HepG2 (cell line): ENCODE data around the gene TMUB1. TPM values are rescaled to one million over a fixed set of nuclear protein-coding genes. Genes with fewer than 3 reads are reported as not detected.
A peak's percentile ranks its signal among the peaks of the same experiment; 100 is the strongest.

Experiments used
- CHCHD3 ChIP-seq: sonication (generic); formaldehyde crosslinking; IDR thresholded peaks from 2 replicates; pipeline ENCODE4 v1.8.0; 2022; ENCODE audit warnings: mild to moderate bottlenecking, missing genetic modification reagents, moderate library complexity
- DMAP1 ChIP-seq: IDR thresholded peaks from 2 replicates; pipeline ENCODE4 v1.6.1; 2016
- EHMT2 ChIP-seq: fragments of 200-600 bp; sonication (generic); IDR thresholded peaks from 2 replicates; pipeline ENCODE4 v1.7.0; 2017; ENCODE audit warnings: antibody characterized with exemption, low read depth, low read length, borderline replicate concordance
- EZH2 ChIP-seq: conservative IDR thresholded peaks from 2 replicates; pipeline ENCODE4 v1.6.1; 2012; ENCODE audit warnings: mild to moderate bottlenecking, low read depth, low read length, moderate library complexity
- HMG20A ChIP-seq: IDR thresholded peaks from 2 replicates; pipeline ENCODE4 v1.6.1; 2016; ENCODE audit warnings: borderline replicate concordance
- NPAS2 ChIP-seq: sonication (generic); formaldehyde crosslinking; IDR thresholded peaks from 2 replicates; pipeline ENCODE4 v1.8.0; 2022; ENCODE audit warnings: mild to moderate bottlenecking, missing genetic modification reagents, borderline replicate concordance
- YEATS4 ChIP-seq: sonication (generic); formaldehyde crosslinking; IDR thresholded peaks from 2 replicates; pipeline ENCODE4 v1.4.0; 2020; ENCODE audit warnings: missing genetic modification reagents, borderline replicate concordance
- ZNF160 ChIP-seq: sonication (generic); formaldehyde crosslinking; IDR thresholded peaks from 2 replicates; pipeline ENCODE4 v1.8.0; 2022; ENCODE audit warnings: mild to moderate bottlenecking, inconsistent platforms, missing genetic modification reagents
- ZNF335 ChIP-seq: sonication (generic); formaldehyde crosslinking; IDR thresholded peaks from 2 replicates; pipeline ENCODE4 v1.4.0; 2020; ENCODE audit warnings: missing genetic modification reagents
- ZNF546 ChIP-seq: sonication (generic); formaldehyde crosslinking; conservative IDR thresholded peaks from 2 replicates; pipeline ENCODE4 v1.8.1; 2023; ENCODE audit warnings: mild to moderate bottlenecking, missing genetic modification reagents
- ZNF569 ChIP-seq: sonication (generic); formaldehyde crosslinking; IDR thresholded peaks from 2 replicates; pipeline ENCODE4 v1.5.0; 2020; ENCODE audit warnings: mild to moderate bottlenecking, missing genetic modification reagents, moderate library complexity, borderline replicate concordance
- ZNF605 ChIP-seq: sonication (generic); formaldehyde crosslinking; IDR thresholded peaks from 2 replicates; pipeline ENCODE4 v1.8.0; 2022; ENCODE audit warnings: mild to moderate bottlenecking, missing genetic modification reagents
- ZNF670 ChIP-seq: sonication (generic); formaldehyde crosslinking; IDR thresholded peaks from 2 replicates; pipeline ENCODE4 v1.8.0; 2022; ENCODE audit warnings: mild to moderate bottlenecking, missing genetic modification reagents, borderline replicate concordance
- ZNF672 ChIP-seq: sonication (generic); formaldehyde crosslinking; IDR thresholded peaks from 2 replicates; pipeline ENCODE4 v1.8.1; 2022; ENCODE audit warnings: missing genetic modification reagents
- ZNF816 ChIP-seq: sonication (generic); formaldehyde crosslinking; IDR thresholded peaks from 2 replicates; pipeline ENCODE4 v1.8.0; 2022; ENCODE audit warnings: missing genetic modification reagents, mild to moderate bottlenecking, borderline replicate concordance
- ZNF891 ChIP-seq: sonication (generic); formaldehyde crosslinking; IDR thresholded peaks from 2 replicates; pipeline ENCODE4 v1.5.0; 2020; ENCODE audit warnings: mild to moderate bottlenecking, missing genetic modification reagents
- polyA plus RNA-seq, 8 experiments: library from polyadenylated mRNA; depleted of rRNA in 3 of 8; stranded (reverse) in 7 of 8; unstranded in 1 of 8; fragments of >200 nt; fragmentation: Illumina TruSeq in 4 of 8; extraction: Trizol in 4 of 8; gene quantifications; 2 replicates each; pipeline versions ENCODE4 v1.2.1 to v1.2.3, GENCODE V29; 2011 to 2016; ENCODE audit warnings: low read depth in 4 of 8, missing spikeins in 1 of 8, mixed read lengths in 1 of 8; ENCODE audit not compliant: insufficient read depth in 1 of 8
- total RNA-seq, 5 experiments: library from RNA; depleted of rRNA; stranded (reverse); fragments of >200 nt; fragmentation: Illumina TruSeq; extraction: Trizol; gene quantifications; 2 replicates each; pipeline ENCODE4 v1.2.3, GENCODE V29; 2016; ENCODE audit warnings: low read depth in 1 of 5
- TF ChIP-seq, protein P1 (sequence below): sonication (generic); formaldehyde crosslinking; IDR thresholded peaks from 2 replicates; pipeline ENCODE4 v1.4.0; 2020; ENCODE audit warnings: low read depth, missing genetic modification reagents
- TF ChIP-seq, protein P2 (sequence below): IDR thresholded peaks from 2 replicates; pipeline ENCODE4 v1.6.1; 2016; ENCODE audit warnings: missing compliant biosample characterization, missing genetic modification reagents, borderline replicate concordance
- TF ChIP-seq, protein P3 (sequence below): sonication (generic); formaldehyde crosslinking; IDR thresholded peaks from 2 replicates; pipeline ENCODE4 v1.4.0; 2020; ENCODE audit warnings: missing genetic modification reagents; ENCODE audit errors: not compliant biosample characterization
- TF ChIP-seq, protein P4 (sequence below): sonication (generic); formaldehyde crosslinking; IDR thresholded peaks from 2 replicates; pipeline ENCODE4 v1.4.0; 2020; ENCODE audit warnings: mild to moderate bottlenecking, missing genetic modification reagents, borderline replicate concordance
- TF ChIP-seq, protein P5 (sequence below): conservative IDR thresholded peaks from 2 replicates; pipeline ENCODE4 v1.6.1; 2018; ENCODE audit warnings: missing genetic modification reagents

Gene TMUB1
- total and polyA plus RNA-seq, 2 of the 13 experiments (the other 11 are each of a cell fraction or from before 2014, with no cell fraction given), result 44.8 to 51.6 TPM

DNA sequence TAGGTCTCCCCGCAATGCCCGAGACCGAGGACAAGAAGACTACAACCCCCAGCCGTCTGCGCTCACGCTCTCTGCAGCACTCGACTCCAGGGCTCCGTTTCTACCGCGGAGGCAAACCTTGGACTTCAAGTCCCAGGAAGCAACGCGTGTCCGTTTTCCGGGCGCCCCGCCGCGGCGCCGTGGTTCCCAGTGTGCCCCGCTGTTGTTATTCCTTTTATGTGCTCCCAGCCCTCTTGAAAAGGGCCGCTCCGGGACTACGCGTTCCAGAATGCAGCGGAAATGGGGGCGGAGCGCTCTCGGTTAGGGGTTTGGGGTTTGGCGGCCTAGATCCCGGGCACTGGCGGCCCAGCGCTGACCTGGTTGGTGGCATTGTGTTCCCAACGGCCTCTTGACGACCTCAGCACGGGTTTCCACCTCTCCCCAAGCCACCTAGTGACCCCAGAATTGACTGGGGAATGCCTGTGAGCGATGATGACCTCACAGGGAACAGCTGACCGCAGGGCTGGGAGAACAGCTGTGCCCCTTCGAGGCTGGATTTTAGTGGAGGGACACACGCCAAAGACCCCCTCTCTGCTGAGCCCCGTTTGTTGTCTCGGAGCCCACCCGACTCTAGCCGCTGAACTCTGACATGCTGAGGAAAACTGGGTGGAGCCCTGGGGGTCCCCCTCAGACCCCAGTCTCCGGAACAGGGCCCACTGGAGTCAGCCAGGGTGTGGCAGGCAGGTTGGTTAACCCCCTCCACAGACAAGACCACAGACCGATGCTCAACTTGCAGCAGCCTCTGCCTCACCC lies 25.1 kb downstream of the TMUB1 start (continued):
- TF ChIP-seq ZNF160 (CRISPR knock-in tag), result peak; percentile 38; the same call in 1 of the 2 replicates
- no peak for TF ChIP-seq ZNF546 (CRISPR knock-in tag)
- TF ChIP-seq, protein P1, sequence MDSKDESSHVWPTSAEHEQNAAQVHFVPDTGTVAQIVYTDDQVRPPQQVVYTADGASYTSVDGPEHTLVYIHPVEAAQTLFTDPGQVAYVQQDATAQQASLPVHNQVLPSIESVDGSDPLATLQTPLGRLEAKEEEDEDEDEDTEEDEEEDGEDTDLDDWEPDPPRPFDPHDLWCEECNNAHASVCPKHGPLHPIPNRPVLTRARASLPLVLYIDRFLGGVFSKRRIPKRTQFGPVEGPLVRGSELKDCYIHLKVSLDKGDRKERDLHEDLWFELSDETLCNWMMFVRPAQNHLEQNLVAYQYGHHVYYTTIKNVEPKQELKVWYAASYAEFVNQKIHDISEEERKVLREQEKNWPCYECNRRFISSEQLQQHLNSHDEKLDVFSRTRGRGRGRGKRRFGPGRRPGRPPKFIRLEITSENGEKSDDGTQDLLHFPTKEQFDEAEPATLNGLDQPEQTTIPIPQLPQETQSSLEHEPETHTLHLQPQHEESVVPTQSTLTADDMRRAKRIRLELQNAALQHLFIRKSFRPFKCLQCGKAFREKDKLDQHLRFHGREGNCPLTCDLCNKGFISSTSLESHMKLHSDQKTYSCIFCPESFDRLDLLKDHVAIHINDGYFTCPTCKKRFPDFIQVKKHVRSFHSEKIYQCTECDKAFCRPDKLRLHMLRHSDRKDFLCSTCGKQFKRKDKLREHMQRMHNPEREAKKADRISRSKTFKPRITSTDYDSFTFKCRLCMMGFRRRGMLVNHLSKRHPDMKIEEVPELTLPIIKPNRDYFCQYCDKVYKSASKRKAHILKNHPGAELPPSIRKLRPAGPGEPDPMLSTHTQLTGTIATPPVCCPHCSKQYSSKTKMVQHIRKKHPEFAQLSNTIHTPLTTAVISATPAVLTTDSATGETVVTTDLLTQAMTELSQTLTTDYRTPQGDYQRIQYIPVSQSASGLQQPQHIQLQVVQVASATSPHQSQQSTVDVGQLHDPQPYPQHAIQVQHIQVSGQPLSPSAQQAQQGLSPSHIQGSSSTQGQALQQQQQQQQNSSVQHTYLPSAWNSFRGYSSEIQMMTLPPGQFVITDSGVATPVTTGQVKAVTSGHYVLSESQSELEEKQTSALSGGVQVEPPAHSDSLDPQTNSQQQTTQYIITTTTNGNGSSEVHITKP (CRISPR knock-in tag), result no peak; the same call in 1 of the 2 replicates
- TF ChIP-seq, protein P2, sequence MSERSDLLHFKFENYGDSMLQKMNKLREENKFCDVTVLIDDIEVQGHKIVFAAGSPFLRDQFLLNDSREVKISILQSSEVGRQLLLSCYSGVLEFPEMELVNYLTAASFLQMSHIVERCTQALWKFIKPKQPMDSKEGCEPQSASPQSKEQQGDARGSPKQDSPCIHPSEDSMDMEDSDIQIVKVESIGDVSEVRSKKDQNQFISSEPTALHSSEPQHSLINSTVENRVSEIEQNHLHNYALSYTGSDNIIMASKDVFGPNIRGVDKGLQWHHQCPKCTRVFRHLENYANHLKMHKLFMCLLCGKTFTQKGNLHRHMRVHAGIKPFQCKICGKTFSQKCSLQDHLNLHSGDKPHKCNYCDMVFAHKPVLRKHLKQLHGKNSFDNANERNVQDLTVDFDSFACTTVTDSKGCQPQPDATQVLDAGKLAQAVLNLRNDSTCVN (CRISPR knock-in tag), result peak; percentile 89
- no peak for TF ChIP-seq ZNF816 (CRISPR knock-in tag)
- no peak for TF ChIP-seq YEATS4 (CRISPR knock-in tag)
- peak; percentile 53; the same call in 1 of the 2 replicates for TF ChIP-seq ZNF891 (CRISPR knock-in tag)
- no peak for TF ChIP-seq EHMT2
- no peak for TF ChIP-seq ZNF670
- TF ChIP-seq, protein P3, sequence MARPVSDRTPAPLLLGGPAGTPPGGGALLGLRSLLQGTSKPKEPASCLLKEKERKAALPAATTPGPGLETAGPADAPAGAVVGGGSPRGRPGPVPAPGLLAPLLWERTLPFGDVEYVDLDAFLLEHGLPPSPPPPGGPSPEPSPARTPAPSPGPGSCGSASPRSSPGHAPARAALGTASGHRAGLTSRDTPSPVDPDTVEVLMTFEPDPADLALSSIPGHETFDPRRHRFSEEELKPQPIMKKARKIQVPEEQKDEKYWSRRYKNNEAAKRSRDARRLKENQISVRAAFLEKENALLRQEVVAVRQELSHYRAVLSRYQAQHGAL (CRISPR knock-in tag), result no peak
- TF ChIP-seq ZNF605, result peak; percentile 68; the same call in 1 of the 2 replicates
- peak; percentile 81; the same call in 1 of the 2 replicates for TF ChIP-seq ZNF335
- TF ChIP-seq HMG20A, result no peak
- no peak for TF ChIP-seq ZNF569 (CRISPR knock-in tag)
- no peak for TF ChIP-seq ZNF672 (CRISPR knock-in tag)
- TF ChIP-seq NPAS2, result no peak
- TF ChIP-seq, protein P4, sequence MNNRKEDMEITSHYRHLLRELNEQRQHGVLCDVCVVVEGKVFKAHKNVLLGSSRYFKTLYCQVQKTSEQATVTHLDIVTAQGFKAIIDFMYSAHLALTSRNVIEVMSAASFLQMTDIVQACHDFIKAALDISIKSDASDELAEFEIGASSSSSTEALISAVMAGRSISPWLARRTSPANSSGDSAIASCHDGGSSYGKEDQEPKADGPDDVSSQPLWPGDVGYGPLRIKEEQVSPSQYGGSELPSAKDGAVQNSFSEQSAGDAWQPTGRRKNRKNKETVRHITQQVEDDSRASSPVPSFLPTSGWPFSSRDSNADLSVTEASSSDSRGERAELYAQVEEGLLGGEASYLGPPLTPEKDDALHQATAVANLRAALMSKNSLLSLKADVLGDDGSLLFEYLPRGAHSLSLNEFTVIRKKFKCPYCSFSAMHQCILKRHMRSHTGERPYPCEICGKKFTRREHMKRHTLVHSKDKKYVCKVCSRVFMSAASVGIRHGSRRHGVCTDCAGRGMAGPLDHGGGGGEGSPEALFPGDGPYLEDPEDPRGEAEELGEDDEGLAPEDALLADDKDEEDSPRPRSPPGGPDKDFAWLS (CRISPR knock-in tag), result no peak
- TF ChIP-seq, protein P5, sequence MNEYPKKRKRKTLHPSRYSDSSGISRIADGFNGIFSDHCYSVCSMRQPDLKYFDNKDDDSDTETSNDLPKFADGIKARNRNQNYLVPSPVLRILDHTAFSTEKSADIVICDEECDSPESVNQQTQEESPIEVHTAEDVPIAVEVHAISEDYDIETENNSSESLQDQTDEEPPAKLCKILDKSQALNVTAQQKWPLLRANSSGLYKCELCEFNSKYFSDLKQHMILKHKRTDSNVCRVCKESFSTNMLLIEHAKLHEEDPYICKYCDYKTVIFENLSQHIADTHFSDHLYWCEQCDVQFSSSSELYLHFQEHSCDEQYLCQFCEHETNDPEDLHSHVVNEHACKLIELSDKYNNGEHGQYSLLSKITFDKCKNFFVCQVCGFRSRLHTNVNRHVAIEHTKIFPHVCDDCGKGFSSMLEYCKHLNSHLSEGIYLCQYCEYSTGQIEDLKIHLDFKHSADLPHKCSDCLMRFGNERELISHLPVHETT (CRISPR knock-in tag), result peak; percentile 90
- TF ChIP-seq CHCHD3 (CRISPR knock-in tag), result no peak
- TF ChIP-seq DMAP1 (CRISPR knock-in tag), result no peak
- no peak for TF ChIP-seq EZH2
